ENCODE measurements around the gene SPTB.

SPTB gene

DNA sequence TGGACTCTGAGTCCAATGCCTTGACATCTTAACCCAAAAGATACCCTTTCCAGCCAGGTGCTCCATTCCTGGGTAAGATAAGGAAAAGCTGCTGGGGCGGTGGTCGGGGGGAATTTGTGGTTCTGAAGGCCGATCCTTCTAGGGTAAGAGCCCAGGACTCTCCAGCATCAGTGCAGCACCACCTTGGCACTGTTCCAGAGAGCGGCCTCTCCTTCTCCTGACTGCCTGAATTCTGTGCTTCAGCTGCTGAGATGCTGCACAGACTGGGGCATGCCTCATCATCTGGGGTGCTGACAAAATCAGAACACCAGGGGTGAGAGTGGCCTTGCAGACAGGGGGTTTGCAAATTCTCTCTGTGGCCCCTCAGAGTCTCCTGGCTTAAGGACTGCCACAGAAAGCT, 87.5 kb downstream of the SPTB start:
- Mint-ChIP-seq H3K27ac (no peak overlapping the region), H3K27me3 (ENCODE audit: low read depth) (no peaks in the 10 kb centered on the region), H3K4me3 (no peak overlapping the region), H3K4me1 (ENCODE audit: low read depth) (no peaks in the 10 kb centered on the region), H3K36me3 (ENCODE audit: low read depth) (no peaks in the 10 kb centered on the region), H3K9me3 (no peaks in the 10 kb centered on the region)
- DNase-seq (ENCODE audit: low spot score) = no peak

DNA sequence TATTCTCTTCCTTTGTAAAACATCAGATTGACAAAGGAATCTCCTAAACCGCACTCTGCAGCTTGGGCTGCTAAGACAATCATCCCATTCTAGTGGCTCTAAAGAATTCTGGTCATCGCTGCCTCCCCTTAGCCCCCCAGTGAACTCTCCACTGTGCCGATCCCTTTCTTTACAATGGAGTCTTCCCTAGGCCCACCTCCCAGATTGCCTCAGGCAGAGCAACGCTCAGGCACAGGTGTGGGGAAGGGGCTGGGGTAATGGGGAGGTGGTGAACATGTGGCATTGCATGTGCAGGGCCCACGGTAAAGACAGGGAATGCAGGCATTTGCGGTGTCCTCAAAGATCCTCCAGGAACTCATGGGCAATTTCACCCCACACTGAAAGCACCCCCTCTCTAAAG, 89.2 kb downstream of the SPTB start:
- H3K36me3 Mint-ChIP-seq (ENCODE audit: low read depth) = no peaks in the 10 kb centered on the region
- no peak overlapping the region for H3K27ac Mint-ChIP-seq
- H3K4me3 Mint-ChIP-seq = no peak overlapping the region

DNA sequence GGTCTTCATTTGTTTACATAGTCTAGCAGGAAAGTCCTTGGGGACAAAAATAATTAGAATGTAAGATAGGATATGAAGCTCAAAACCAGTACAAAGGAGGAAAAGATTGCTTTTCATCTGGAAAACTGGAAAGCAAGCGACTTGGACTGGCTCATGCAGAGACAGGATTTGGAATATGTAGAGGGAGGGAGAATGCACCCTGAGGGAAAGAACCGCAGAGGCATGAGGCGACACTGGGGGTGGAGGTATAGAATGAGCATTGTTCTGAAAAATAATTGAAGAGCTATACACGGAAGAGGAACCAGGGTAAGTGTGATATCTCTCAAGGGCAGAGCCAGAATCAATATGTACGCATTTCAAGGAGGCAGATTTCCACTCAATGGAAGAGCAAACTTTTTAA, 90.0 kb downstream of the SPTB start:
- Mint-ChIP-seq H3K4me1 (ENCODE audit: low read depth) (no peaks in the 10 kb centered on the region), H3K27ac (no peak overlapping the region), H3K36me3 (ENCODE audit: low read depth) (no peaks in the 10 kb centered on the region), H3K27me3 (ENCODE audit: low read depth) (no peaks in the 10 kb centered on the region), H3K4me3 (no peak overlapping the region), H3K9me3 (no peaks in the 10 kb centered on the region)
- DNase-seq (ENCODE audit: low spot score) = no peak

More for the DNA sequence above, 89.2 kb downstream of the SPTB start:
- H3K4me1 Mint-ChIP-seq (ENCODE audit: low read depth) = no peaks in the 10 kb centered on the region
- no peak for DNase-seq (ENCODE audit: low spot score)
- no peaks in the 10 kb centered on the region for H3K9me3 Mint-ChIP-seq
- no peaks in the 10 kb centered on the region for H3K27me3 Mint-ChIP-seq (ENCODE audit: low read depth)

DNA sequence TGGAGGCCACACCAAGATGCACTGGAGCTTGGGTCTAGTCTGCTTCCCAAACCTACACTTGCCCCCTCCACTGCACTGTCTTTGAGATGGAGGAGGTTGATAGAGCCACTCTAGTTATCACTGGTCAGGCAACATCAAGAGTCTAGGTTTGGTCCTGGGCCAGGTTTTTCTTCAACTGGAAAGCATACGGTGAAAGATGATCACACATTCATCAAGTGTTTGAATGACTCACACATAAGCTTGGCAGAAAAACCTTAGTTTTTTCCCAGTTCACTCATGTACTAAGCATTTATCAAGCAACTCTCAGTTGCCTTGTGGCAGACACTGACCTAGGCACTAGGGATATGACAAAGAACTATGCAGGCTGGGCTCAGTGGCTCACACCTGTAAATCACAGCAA, 91.0 kb downstream of the SPTB start:
- Mint-ChIP-seq H3K4me1 (ENCODE audit: low read depth) (no peaks in the 10 kb centered on the region), H3K27me3 (ENCODE audit: low read depth) (no peaks in the 10 kb centered on the region), H3K4me3 (no peak overlapping the region), H3K27ac (no peak overlapping the region), H3K36me3 (ENCODE audit: low read depth) (no peaks in the 10 kb centered on the region), H3K9me3 (no peaks in the 10 kb centered on the region)
- no peak for DNase-seq (ENCODE audit: low spot score)

DNA sequence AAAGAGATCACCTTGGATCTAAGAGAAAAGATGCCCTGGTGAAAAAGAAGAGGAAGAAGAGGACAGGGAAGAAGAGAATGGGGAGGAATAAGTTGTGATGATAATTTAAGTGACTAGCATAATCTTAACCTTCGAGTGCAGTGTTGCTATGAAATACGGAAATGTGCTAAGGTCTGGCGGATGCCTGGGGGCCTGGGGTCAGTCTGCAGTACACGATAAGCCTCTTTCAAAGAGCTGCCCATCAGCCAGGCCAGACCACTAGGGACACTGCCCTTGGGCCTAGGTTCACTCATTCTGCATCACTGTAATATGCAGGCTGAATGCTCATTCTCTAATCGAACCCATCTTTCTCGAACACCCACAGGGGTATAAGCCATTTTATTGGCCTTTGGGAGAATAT, 92.1 kb downstream of the SPTB start:
- no peaks in the 10 kb centered on the region for H3K9me3 Mint-ChIP-seq
- H3K4me1 Mint-ChIP-seq (ENCODE audit: low read depth) = no peaks in the 10 kb centered on the region
- no peak for DNase-seq (ENCODE audit: low spot score)
- no peak overlapping the region for H3K27ac Mint-ChIP-seq
- no peaks in the 10 kb centered on the region for H3K36me3 Mint-ChIP-seq (ENCODE audit: low read depth)
- no peaks in the 10 kb centered on the region for H3K27me3 Mint-ChIP-seq (ENCODE audit: low read depth)
- H3K4me3 Mint-ChIP-seq = no peak overlapping the region

DNA sequence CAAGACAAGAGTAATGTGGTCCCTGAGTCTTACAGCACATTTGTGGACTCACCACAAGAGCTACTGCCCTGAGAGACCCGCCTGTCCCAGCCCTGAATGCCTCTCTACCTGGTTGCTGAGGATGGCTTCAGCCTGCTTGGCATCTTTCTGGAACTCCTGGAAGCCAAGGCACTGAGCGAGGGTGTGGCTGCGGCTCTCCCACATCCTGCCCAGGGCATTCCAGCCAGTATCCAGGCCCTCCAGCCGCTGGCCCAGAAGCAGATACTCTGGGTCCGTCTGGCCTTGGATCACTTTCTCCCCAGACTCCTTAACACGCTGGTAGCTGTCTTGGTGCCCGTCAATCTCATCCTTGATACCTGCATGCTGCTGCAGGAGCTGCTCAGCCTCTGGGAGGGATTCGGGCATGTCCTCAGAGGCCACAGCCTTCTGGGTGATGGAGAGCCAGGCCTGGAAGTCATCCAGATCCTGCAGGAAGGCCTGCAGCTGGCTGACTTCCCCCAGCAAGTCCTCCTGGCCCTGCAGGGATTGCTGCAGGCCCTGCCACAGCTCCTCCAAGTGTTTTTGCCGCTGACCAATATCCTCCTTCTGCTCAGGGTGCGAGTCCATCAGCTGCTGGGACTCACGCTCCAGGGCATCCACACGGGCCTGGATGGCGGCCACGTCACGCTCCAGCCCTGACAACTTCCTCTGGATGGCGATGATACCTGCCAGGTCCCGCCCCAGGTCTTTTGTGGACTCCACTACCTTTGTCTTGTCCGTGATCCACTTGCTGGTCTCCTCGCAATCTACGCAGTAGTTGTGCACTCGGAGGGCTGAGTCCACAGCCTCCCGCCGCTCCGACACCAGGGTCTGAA, 93.2 kb downstream of the SPTB start:
- Mint-ChIP-seq H3K4me3 (no peak overlapping the region), H3K4me1 (ENCODE audit: low read depth) (no peaks in the 10 kb centered on the region), H3K27ac (no peak overlapping the region), H3K36me3 (ENCODE audit: low read depth) (no peaks in the 10 kb centered on the region), H3K9me3 (no peaks in the 10 kb centered on the region), H3K27me3 (ENCODE audit: low read depth) (peaks cover 4% of the 10 kb centered on the region)
- no peak for DNase-seq (ENCODE audit: low spot score)

DNA sequence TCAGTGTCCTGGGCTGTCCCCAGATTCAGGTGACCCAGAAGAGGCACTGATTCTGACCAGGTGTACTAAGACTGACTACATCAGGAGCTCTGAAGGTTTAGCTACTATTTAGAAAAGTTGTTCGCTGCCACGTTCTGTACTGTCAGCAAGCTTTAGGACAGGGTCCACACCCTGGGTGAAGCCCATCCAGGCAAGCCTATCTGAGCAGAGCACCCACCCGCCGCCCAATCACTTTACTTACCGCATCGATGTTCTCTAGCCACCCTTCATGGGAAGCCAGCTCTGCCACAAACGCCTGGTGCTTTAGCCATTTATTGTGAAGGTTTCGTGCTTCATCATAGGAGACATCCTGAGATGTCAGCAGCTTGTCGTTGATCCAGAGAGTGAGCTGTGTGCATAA, 95.7 kb downstream of the SPTB start:
- Mint-ChIP-seq H3K27ac (no peak overlapping the region), H3K4me1 (ENCODE audit: low read depth) (no peaks in the 10 kb centered on the region), H3K36me3 (ENCODE audit: low read depth) (no peaks in the 10 kb centered on the region), H3K4me3 (no peak overlapping the region), H3K9me3 (no peaks in the 10 kb centered on the region), H3K27me3 (ENCODE audit: low read depth) (peaks cover 4% of the 10 kb centered on the region)
- no peak for DNase-seq (ENCODE audit: low spot score)

DNA sequence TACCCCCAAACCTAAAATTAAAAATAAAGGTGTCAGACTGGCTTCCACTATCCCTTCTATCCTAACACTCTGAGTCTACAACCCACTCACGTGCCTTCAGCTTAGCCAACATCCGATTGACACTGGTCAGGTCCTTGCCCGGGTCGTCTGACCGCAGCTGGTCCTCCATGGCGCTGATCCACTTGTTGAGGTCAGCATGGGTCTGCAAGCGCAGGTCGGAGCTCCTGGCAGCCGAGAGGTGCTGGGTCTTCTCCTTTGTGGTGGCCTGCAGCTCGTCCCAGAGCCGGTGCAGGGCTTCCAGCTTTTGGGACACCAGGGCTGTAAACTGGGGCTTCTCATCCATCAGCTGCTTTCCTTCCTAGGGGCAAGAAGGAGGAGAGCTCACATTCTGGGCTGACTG, 97.5 kb downstream of the SPTB start:
- Mint-ChIP-seq H3K27me3 (ENCODE audit: low read depth) (peaks cover 4% of the 10 kb centered on the region), H3K4me1 (ENCODE audit: low read depth) (no peaks in the 10 kb centered on the region), H3K4me3 (no peak overlapping the region), H3K9me3 (no peaks in the 10 kb centered on the region), H3K27ac (no peak overlapping the region), H3K36me3 (ENCODE audit: low read depth) (no peaks in the 10 kb centered on the region)
- no peak for DNase-seq (ENCODE audit: low spot score)

DNA sequence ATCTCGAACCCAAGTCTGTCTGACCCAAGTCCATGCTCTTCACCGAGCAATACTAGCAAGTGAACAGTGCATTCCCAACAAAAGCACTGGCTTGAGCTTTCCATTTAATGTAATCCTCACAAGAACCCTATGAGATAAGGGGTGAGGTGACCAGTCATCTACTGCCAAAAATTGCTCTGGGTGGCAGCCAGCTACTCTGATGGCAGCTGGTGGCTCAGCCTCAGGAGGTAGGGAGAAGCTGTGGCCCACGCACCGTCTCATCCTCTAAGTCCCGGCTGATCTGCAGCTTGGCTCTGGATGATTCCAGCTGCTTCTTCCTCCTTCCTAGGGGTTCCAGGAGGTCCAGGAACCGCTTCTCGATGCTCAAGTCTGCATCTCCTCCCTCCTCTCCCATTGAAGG, 100.2 kb downstream of the SPTB start:
- Mint-ChIP-seq H3K4me1 (ENCODE audit: low read depth) (no peaks in the 10 kb centered on the region), H3K36me3 (ENCODE audit: low read depth) (no peaks in the 10 kb centered on the region), H3K27ac (no peak overlapping the region), H3K4me3 (no peak overlapping the region), H3K9me3 (no peaks in the 10 kb centered on the region), H3K27me3 (ENCODE audit: low read depth) (peaks cover 4% of the 10 kb centered on the region)
- DNase-seq (ENCODE audit: low spot score) = no peak

DNA sequence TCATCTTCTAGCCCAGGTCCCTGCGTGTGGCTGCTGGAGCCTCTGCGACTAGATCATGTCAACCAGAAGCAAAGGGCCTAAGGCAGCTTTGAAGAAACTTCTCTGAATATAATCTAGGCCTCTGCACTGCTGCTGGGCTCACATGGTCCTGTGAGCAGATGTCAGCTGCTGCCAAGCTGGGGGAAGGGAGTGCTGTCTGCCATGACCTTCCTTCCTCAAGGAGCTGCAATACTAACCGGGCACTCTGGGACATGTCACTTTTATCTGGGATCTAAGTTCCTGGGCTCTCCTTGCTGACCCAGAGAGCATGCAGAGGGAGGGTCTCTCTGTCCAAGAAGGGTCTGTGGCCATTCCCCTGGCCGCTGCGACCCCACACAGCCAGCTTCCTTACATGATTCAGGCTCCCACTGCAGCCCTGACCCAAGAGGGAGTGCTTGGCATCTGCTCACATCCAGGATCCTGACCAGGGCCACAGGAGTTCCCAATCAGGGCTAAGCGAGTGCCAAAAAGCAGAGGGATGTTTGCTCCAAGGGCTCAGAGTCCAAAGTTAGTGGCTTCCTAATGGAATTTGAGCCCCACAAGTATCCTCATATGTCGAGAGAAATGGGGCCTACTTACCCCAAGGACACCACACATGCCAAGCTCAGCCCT, 101.5 kb downstream of the SPTB start:
- DNase-seq (ENCODE audit: low spot score) = no peak
- H3K27me3 Mint-ChIP-seq (ENCODE audit: low read depth) = peaks cover 4% of the 10 kb centered on the region
- no peak overlapping the region for H3K27ac Mint-ChIP-seq
- no peak overlapping the region for H3K4me3 Mint-ChIP-seq
- H3K36me3 Mint-ChIP-seq (ENCODE audit: low read depth) = no peaks in the 10 kb centered on the region
- H3K9me3 Mint-ChIP-seq = no peaks in the 10 kb centered on the region
- no peaks in the 10 kb centered on the region for H3K4me1 Mint-ChIP-seq (ENCODE audit: low read depth)

DNA sequence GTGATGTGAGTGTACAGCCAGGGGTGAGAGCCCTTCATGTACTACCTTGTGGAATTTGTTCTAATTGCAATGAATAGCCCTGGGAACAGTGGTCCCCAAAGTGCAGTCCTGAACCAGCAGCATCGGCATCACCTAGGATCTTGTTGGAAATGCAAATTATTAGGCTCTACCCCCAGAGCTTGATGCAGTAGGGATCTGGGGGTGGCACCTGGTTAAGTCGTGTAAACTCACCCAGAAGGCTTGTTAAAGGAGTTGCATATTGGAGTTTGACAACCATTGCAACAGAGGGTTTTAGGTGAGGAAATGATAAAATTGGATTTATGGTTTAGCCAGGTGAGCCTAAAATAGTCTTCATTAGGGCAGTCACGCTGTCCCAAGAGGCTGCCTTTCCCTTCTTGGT, 102.2 kb downstream of the SPTB start:
- DNase-seq (ENCODE audit: low spot score) = no peak
- H3K36me3 Mint-ChIP-seq (ENCODE audit: low read depth) = no peaks in the 10 kb centered on the region
- no peaks in the 10 kb centered on the region for H3K4me1 Mint-ChIP-seq (ENCODE audit: low read depth)
- H3K4me3 Mint-ChIP-seq = no peak overlapping the region
- H3K27ac Mint-ChIP-seq = no peak overlapping the region
- H3K9me3 Mint-ChIP-seq = no peaks in the 10 kb centered on the region
- H3K27me3 Mint-ChIP-seq (ENCODE audit: low read depth) = peaks cover 4% of the 10 kb centered on the region

DNA sequence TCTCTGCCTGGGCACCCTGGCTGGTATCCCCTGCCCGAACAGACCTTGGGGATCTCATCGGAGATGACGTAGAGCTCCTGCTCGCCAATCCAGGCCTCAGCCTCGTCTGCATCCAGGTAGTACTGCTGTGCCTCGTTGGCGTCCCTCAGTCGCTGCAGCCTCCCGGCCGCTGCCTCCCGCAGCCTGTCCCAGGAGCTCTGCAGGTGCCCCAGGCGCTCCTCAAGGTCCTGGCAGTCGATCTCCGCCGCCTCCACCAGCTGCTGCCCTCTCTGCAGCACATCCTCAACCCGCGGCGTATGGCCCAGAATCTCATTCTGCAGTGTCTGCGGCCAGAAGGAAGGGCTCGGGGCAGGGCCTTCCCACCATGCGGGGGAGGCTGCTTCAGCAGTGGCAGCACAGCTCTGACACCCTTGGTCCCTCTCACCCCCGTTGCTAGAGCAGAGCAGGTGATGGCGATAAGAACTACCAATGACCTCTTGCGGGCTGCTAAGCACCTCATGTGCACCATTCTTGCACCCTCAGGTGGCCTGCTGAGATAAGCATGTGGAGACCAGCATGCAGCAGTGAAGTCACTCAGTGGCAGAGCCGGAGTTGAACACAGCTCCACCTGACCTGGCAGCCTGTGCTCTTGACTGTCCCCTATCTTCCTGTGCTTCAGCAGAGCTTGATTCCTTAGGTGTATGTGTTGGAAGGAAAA, 104.5 kb downstream of the SPTB start:
- no peak overlapping the region for H3K4me3 Mint-ChIP-seq
- no peaks in the 10 kb centered on the region for H3K36me3 Mint-ChIP-seq (ENCODE audit: low read depth)
- no peaks in the 10 kb centered on the region for H3K27me3 Mint-ChIP-seq (ENCODE audit: low read depth)
- peaks cover 3% of the 10 kb centered on the region for H3K4me1 Mint-ChIP-seq (ENCODE audit: low read depth)
- H3K9me3 Mint-ChIP-seq = no peaks in the 10 kb centered on the region
- H3K27ac Mint-ChIP-seq = no peak overlapping the region
- no peak for DNase-seq (ENCODE audit: low spot score)

DNA sequence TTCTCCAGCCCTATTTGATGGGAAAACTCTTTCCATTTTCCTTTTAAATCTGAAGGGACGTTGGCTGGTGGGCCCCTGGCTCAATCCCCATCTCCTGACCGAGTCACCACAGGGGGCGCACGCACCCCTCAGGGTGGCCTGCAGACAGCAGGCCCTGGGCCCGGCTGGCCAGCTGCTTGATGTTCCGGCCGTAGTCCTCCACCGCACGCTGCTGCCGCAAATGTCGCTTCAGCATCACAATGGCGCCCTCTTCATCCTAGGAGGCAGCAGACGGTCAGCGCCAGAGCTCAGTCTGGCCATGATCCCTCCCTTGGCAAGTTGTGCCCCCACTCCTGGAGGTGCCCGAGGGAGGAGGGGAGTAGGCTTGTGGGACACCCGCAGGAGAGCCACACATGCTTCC, 105.4 kb downstream of the SPTB start:
- no peaks in the 10 kb centered on the region for H3K27me3 Mint-ChIP-seq (ENCODE audit: low read depth)
- DNase-seq (ENCODE audit: low spot score) = no peak
- H3K36me3 Mint-ChIP-seq (ENCODE audit: low read depth) = no peaks in the 10 kb centered on the region
- no peak overlapping the region for H3K4me3 Mint-ChIP-seq
- H3K27ac Mint-ChIP-seq = no peak overlapping the region
- peaks cover 3% of the 10 kb centered on the region for H3K4me1 Mint-ChIP-seq (ENCODE audit: low read depth)
- no peaks in the 10 kb centered on the region for H3K9me3 Mint-ChIP-seq

DNA sequence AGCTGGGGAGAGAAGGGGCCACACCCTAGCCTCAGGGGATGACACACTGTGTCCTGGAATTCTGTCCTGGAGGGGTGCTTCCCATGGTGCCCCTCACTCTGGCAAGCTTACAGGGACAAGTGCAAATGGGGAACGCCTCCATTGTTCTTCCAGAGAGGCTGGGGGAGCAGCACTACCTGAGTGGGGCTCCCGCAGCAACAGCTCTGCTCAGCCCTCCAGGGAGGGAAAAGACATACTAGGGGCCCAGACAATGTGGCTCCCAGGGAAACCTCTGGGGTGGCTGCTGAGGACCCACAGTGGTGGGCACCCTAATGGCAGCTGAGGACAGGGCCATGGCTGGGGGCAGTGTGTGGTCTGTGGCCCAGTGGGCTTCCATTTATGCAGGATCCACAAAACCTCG, 106.1 kb downstream of the SPTB start:
- H3K4me3 Mint-ChIP-seq = no peak overlapping the region
- H3K9me3 Mint-ChIP-seq = no peaks in the 10 kb centered on the region
- H3K27ac Mint-ChIP-seq = no peak overlapping the region
- no peaks in the 10 kb centered on the region for H3K27me3 Mint-ChIP-seq (ENCODE audit: low read depth)
- no peaks in the 10 kb centered on the region for H3K36me3 Mint-ChIP-seq (ENCODE audit: low read depth)
- H3K4me1 Mint-ChIP-seq (ENCODE audit: low read depth) = peaks cover 3% of the 10 kb centered on the region
- DNase-seq (ENCODE audit: low spot score) = no peak

Data from T-helper 2 cell treated with Interferon-gamma antibody and Interleukin-4, amounts not matched to agents 5 μg/mL and 100 μg/mL, for 36 hours (primary cell).